GM10266 (cell line): ENCODE data around the gene FNDC10.

ENCODE experiments used
- DNase-seq: peaks from one replicate; pipeline ENCODE4 v3.0.0; 2012; ENCODE audit errors: extremely low spot score
- CTCF ChIP-seq: IDR thresholded peaks from 2 replicates; pipeline ENCODE4 v1.5.1; 2012; ENCODE audit warnings: mild to moderate bottlenecking, low read depth; ENCODE audit not compliant: control insufficient read depth, insufficient read depth; ENCODE audit errors: missing control alignments

FNDC10 gene

GRCh38 chr1:1622788-1623094 is 22.8 kb upstream of the FNDC10 start:
- no peak for TF ChIP-seq CTCF
- DNase-seq: no peak

GRCh38 chr1:1622010-1622787 is 22.3 kb upstream of the FNDC10 start:
- no peak for TF ChIP-seq CTCF

GRCh38 chr1:1621173-1622009 is 21.5 kb upstream of the FNDC10 start:
- no peak for DNase-seq
- no peak for TF ChIP-seq CTCF

More at GRCh38 chr1:1622010-1622787, 22.3 kb upstream of the FNDC10 start:
- DNase-seq: no peak

GRCh38 chr1:1620433-1621139 is 20.7 kb upstream of the FNDC10 start:
- DNase-seq: no peak
- TF ChIP-seq CTCF: no peak

- no peak for DNase-seq
- TF ChIP-seq CTCF: peak; percentile 29
Observed at GRCh38 chr1:1619917-1620361, 20.0 kb upstream of the FNDC10 start.

GRCh38 chr1:1618396-1619068 is 18.6 kb upstream of the FNDC10 start:
- no peak for DNase-seq
- TF ChIP-seq CTCF: no peak
